DMS 273 (cell line): Measurements from ENCODE around the gene EVX2.
A peak's percentile ranks its signal among the peaks of the same experiment; 100 is the strongest.

Experiments
- DNase-seq: peaks from one replicate; lab custom pipeline; 2025; ENCODE audit not compliant: unreplicated experiment; lab: John Stamatoyannopoulos, UW

Gene EVX2

DNA sequence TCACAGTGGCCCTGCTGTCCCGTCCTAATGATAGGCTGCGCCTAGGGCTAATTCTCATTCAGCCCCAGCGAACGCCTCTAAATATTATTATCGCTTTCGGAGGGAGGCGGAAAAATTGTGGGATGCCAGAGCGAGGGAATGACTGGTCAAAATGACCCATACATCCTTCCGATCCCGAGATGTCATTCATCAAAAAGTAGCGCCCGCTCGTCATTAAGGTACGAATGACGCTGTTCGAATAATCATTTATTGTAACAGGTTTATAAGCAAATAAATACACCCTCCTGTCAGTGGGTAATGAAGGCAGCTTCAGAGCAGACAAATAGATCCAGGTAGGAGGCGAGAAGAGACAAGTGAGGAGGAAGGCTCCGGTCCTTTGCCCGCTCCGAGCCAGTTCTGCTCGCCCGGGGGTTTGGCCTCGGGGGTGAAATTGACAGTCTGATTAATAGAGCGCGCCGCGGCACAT is at the start of gene EVX2:
TSS of gene EVX2 (minus strand) at position 167 of the 466 bp plus-strand sequence. CDS start 186 bp downstream, outside the sequence.
- DNase-seq: no peak

DNA sequence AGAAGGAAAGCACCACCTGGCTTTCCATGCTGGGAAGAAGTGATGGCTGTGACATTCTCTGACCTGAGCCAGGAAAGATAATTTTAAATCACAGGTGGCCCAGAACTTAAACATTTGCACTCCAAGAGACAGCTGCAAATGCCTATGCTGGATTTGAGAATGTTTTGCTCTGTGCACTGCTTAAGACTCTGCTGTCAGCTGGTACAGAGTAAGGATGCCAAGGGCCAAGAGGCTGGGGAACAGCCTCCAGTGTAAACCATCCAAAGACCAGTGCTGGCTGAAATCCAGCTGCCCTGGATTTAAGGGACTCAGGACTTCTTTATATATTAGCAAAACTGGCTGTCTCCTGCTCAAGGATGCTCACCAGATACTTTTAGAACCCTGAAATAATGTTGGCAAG is 49.6 kb upstream of the EVX2 start:
- no peak for DNase-seq

DNA sequence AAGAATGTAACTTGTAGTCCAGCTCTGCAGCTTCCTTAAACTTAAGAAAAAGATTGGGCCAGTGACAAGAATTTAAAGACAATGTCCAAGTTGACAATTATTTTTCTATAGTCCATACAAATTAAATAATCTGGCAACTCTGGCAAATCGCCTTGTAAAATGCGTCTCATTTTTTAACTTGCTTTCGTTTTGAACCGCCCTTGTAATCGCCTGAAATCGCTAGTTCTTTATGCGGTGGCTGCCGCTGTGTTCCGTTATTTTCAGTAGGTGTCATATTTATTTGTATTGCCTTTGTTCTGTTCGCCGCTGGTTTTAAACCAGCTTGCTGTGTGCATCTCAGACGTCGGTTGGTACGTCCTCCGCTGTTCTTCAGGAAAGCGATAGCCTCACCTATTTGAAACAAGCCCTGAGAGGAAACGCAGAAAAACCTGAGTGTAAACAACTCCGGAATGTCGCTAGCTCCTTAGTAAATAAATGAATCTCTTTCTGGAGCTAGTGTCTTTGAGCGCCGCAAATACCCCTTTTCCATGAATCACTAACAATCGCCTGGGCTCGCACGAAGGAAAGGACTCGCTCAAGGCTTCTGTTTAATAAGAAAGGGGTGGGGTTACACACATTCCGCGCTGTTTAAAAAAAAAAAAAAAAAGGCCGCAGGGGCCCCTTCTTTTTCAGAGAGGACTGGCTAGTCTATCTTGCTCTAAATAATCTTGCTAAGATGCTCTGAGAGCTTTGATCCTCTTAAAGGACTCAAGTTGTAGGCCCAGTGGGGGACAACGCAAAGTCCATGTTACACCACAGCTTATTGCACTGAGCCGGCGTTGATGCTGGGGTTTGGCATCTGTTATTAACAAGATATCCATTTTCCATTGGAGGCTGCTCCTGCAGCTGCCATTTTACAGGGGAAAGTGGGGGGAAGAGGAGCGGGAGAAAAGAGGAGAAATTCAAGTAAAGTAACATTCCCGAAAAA is 48.7 kb upstream of the EVX2 start:
- DNase-seq: no peak

DNA sequence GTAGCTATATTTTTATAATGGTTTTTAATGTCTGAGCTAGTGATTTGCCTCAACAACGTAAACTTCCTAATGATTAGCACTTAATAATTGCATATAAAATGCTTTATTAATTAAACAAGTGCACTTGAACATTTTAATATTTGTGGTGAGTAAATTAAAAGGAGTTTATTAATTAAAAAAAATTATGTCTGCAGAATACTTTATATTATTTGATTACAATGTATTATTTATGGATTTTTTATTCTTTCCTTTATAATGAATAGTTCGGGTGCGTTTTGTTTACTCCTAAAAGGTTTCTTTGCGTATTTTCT is 48.0 kb upstream of the EVX2 start:
- DNase-seq: no peak

DNA sequence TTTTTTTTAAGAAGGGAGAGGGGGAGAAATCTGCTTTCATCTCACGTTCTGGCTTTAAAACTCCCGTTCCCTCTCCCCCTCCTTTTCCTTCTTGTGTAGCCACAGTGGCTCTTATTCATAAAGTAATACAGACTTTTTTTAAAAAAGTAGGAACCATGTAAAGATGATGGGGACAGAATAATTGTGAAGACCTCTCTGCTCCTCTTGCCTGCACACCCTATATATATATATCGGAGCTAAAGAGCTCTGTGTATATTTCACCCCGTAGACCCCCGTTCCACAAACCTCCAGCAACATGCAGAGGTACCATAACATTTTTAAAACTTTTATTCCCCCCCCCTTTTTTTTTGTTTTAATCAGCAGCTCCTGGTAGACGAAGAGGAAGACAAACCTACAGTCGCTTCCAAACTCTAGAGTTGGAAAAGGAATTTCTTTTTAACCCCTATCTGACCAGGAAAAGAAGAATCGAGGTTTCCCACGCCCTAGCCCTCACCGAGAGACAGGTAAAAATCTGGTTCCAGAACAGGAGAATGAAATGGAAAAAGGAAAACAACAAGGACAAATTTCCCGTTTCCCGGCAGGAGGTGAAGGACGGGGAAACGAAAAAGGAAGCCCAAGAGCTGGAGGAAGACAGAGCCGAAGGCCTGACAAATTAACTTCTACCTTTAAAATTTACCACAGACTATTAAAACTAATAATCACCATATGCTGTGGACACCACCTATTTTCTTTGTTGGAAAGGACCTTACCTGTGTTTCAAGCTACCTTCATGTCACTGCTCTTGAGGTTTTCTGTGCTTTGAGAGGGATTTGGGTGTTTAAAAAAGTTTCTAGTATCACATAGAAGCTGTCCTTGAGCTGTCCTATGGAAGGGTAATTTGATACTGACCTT is 47.4 kb upstream of the EVX2 start:
- DNase-seq: no peak

DNA sequence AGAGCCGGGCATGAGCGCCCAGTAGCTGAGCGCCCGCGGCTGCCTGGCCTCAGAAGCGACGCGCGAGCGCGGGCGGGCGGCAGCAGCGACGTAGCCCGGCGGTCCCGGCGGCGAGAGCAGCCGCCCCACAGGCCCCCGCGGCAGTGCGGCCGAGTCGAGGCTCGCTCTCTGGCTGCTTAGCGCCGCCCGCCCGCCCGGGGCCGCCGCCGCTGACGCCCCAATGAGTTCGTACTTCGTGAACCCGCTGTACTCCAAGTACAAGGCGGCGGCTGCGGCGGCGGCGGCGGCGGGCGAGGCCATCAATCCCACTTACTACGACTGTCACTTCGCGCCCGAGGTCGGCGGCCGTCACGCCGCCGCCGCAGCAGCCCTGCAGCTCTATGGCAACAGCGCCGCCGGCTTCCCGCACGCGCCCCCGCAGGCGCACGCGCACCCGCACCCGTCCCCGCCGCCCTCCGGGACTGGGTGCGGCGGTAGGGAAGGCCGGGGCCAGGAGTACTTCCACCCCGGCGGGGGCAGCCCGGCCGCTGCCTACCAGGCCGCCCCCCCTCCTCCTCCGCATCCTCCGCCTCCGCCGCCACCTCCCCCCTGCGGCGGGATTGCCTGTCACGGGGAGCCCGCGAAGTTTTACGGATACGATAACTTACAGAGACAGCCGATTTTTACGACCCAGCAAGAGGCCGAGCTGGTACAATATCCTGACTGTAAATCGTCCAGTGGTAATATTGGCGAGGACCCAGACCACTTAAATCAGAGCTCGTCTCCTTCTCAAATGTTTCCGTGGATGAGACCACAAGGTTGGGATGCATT is 46.6 kb upstream of the EVX2 start:
- peak; percentile 62 for DNase-seq

DNA sequence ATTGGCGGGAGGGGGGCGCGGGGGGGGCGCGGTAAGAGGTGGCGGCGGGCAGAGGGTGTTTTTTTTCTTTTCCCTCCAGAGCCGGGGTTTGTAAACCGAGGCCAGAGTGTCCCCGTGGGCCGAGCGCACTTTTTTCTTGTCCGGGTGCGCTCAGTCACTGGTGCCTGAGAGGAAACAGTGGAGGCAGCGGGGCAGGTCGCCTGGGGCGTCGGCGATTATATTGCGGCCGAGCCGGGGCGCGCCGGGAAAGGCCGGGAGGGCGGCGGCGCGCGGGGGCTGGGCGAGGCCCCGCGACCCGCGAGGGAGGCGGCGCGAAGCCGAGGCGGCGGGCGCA is 46.0 kb upstream of the EVX2 start:
- no peak for DNase-seq

DNA sequence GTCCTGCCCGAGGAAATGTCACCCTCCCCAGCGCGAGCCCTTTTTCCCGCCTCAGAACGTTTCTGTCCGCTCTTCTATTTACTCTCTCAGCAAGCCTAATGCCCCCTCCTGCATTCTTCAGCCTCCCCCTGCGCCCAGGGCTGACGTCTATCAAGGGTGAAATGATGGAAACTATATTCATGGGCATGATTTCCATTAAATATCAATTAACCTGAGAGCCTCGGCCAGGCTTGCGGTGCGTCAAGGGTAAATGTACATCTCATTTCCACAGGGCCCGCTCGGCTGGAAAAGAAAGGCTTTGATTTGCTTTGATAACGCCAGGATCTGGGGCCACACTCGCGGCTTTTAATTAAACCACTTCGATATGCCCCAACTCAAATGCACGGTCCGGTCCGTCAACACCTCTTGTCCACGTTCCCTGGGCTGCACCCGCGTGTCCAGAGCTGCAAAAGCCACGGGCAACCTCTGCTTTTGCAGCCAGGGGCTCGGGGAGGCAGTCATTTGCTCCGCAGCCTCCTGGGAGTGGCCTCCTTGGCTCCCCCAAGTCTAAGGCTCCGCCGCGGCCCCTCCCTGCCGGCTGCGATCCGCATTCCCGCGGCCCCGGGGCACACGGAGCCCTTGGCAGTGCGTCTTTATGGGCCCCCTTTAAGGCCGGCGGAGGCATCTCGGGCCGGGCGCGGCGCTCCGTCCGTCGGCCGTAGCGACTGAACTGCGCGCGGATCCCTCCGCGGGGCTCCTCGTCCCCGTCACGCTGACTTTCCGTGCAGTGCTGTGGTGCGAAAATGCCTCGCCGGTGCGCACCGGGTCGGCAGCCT is 45.4 kb upstream of the EVX2 start, which contains the start of gene HOXD8:
TSS of gene HOXD8 (plus strand) at position 724 of the 815 bp plus-strand sequence. CDS start 662 bp downstream, outside the sequence.
- DNase-seq: peak; percentile 71

DNA sequence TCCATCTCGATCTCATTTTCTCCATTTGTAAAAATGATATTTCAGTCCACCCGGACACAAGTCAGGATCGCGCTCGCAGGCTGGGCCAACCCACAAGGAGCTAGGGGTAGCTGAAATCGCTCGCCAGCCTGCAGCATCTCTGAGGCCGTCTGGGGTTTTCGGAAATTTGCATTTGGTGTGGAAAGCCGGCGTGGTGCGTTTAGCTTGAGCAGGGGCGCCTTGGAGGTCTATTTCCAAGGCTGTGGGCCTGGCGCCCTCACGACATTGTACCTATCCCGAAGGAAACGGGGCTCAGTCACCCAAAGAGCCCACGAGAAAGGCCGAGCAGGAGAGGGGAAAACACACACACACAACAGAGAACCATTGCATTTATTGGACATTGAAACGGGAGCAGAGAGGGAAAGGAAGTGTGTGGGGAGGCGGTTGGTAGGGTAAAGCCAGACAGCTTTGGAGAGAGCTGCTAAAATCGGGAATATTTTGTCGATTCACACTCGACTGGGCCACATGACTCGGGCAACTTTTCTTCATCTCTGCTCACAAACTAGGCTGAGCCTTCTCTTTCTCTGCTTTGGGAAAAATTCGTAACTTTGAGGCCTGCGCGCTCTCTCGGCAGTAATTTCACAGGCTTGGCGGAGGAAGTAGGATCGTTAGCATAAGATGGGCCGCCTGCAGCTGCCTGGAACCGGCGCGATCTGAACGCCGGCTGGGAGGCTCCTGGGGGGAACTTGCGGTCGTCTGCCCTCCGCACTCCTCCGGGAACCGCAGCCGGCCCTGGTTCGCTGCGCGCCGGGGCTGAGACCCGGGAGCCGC is 44.6 kb upstream of the EVX2 start:
- DNase-seq: no peak

DNA sequence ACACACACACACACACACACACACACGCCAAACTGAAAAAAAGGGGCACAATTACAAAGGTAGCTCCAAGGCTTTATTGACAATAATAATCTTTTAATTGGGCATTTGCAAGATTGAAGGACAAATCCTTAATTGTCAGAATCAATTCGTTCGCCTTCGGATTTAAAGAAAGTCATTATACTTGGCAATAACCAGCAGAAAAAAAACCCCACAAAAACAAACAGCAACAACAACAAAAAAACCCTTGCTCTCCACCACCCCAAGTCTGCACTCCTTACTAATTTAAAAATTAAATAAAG is 44.0 kb upstream of the EVX2 start:
- no peak for DNase-seq

DNA sequence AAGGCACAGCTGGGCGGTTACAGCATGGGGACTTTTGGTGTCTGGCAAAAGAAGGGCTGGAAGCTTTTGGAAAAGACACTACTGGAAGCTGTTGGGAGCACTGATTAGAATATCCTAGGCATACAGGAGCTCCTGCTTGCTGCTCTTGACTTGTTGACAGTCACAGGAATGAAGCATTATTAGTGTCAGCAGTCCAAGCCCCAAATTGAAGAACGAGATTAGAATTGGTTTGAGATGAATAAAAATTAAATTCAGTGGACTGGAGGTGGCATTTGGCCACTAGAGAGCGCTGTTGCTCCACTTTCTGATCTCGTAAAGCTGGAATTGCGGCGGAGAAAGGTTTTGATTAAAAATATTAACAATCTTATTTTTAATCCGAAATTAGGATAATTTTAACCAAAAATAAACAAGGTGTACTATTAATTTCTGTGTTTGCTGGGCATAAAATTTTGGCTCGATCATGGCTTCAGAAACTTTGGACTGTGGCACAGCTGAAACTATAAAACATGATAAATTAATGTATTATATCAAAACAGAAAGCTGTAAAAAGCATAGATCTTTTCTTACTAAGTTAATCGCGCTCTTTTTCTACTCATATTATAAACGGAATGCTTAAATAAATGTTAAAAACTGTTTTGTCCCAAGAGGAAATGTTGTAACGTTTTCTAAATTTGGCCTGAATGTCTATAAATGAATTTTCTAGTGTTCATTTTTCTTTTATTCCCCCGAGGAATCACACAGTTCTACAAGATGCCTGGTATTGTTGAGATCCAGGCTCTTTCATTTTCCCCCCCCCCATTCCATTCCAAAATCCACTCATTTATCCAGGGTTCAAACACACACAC is 43.4 kb upstream of the EVX2 start:
- peak; percentile 85 for DNase-seq

DNA sequence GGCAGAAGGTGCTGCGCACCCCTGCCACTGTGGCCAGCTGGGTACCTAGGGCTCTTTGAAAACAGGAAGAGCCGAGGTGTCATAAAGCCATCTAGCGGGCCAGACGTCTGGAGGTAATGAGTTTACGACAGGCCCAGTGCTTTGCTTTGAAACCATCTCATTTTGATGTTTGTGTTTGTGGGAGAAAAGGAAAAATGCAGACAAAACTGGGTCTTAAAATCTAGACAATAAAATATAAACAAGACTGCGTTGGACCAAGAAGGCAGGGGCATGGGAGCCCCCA is 42.0 kb upstream of the EVX2 start:
- no peak for DNase-seq

DNA sequence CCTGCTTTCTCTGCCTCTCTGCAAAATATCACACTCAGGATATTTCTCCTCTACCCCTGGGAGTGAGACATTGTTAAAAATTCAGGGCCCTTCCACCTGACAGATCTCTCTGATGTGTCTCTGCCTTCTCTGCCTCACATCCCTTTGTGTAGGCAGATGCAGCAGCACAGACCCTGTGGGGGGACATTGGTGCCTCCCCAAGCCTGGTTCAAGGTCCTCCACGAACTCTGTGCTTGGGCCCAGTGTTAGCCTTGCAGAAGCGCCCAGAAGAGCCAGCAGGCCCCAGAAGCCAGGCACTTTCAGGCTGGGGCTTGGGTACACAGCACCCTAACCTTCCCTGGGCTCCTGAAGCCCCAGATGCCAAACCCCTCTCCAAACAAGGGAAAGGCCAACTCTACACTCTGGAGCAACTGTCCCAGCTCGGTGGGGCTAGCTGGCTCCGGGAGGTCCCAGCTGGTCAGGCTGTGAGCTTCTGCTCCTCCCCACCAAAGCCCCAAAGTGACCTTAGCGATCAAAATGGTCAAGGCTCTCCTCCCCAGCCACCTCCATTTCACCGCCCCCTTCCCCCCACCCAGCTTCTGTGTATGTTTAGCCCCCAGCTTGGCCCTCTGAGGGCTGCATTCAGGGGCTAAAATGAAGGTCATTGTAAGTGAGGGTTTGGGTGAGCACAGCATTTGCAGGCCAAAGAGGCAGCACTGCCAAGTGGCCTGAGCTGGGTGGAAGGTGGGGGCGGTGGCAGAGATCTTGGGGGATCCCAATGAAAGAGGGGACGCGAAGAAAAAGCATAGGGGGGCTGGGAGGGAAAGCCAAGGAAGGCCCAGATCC is 41.4 kb upstream of the EVX2 start:
- no peak for DNase-seq

DNA sequence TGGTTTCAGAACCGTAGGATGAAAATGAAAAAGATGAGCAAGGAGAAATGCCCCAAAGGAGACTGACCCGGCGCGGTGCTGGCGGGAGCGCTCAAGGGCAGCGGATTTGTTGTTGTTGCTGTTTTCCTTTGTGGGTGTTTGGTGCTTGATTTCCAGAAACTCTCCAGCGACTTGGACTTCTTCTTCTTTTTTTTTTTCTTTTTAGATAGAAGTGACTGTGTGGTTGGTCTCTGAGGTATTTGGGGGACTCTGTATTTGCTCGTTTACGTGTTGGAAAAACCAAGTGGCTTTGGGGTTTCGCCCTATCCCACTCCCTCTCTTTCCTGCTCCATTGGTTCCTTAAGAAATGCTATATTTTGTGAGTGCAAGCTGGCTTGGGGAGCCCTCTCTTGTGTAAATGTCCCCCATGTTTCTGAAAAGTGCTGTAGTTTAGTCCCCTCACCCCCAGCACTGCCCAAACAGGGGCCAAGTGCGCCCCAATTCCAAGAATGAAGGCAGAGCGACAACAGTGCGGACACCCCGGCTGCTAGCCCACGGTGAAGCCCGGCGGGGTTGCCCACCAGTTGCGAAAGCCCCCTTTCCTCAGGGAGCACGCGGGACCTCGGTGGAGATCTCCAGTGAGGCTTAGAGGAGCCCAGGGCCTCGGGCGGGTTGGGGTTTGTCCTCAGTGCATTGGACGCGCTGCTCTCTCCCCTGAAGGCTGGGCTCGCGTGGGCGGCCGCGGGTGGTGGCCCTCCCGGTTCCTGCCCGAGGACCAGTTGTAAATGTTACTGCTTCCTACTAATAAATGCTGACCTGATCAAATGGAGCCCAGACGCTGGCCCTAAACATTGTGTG is 40.6 kb upstream of the EVX2 start:
- no peak for DNase-seq

DNA sequence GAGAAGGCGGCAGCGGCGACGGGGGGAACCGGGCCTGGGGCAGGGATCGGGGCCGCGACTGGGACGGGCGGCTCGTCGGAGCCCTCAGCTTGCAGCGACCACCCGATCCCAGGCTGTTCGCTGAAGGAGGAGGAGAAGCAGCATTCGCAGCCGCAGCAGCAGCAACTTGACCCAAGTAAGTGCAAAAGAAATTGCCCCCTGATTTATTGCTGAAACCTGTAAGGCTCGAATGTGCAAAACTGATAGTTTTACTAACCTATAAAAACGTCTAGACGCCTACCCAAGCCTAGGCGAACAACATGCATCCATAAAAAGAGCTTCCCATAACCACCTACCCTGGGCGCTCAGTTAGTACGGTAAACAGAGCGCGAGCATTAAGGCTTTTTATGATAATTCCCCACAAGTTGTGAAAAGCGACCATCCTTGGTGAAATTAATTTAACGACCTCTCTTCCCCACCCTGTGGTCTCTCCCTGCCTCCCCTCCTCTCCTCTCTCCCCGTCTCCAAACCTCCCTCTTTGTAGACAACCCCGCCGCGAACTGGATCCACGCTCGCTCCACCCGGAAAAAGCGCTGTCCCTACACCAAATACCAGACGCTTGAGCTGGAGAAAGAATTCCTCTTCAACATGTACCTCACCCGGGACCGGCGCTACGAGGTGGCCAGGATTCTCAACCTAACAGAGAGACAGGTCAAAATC is 39.8 kb upstream of the EVX2 start:
- DNase-seq: no peak

DNA sequence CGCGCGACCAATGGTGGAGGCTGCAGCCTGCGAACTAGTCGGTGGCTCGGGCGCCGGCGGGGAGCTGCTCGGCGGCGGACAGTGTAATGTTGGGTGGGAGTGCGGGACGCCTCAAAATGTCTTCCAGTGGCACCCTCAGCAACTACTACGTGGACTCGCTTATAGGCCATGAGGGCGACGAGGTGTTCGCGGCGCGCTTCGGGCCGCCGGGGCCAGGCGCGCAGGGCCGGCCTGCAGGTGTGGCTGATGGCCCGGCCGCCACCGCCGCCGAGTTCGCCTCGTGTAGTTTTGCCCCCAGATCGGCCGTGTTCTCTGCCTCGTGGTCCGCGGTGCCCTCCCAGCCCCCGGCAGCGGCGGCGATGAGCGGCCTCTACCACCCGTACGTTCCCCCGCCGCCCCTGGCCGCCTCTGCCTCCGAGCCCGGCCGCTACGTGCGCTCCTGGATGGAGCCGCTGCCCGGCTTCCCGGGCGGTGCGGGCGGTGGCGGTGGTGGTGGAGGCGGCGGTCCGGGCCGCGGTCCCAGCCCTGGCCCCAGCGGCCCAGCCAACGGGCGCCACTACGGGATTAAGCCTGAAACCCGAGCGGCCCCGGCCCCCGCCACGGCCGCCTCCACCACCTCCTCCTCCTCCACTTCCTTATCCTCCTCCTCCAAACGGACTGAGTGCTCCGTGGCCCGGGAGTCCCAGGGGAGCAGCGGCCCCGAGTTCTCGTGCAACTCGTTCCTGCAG is 39.1 kb upstream of the EVX2 start, which contains the start of gene HOXD9:
TSS of gene HOXD9 (plus strand) at position 37 of the 728 bp plus-strand sequence. CDS start at position 87, 50 bp downstream.
- DNase-seq: no peak
